ENCODE data around the gene FARS2.
"Not testable (repeated sequence)": the region's sequence is repeated elsewhere in the genome, so short reads cannot be mapped to it uniquely, and the experiment has no call there.

FARS2 gene

DNA sequence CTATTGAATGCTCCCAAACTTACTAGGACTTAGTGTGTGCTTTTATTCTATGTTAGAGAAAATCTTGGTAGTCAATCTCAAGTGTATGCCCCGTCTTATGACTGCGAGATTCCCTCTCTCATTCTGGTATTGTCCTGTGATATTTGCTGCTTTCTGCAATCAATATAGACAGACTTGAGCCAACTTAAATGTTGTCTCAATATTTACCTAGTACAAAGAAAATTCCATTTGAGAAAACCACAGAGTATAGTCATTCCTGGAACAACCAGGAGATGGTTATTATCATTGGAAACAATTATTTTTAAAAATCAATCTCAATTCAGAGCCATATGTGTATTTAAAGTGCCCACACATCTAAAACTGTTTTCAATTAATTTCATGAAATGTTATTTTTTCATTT is 415.4 kb downstream of the FARS2 start:
- DNase-seq = no peak

DNA sequence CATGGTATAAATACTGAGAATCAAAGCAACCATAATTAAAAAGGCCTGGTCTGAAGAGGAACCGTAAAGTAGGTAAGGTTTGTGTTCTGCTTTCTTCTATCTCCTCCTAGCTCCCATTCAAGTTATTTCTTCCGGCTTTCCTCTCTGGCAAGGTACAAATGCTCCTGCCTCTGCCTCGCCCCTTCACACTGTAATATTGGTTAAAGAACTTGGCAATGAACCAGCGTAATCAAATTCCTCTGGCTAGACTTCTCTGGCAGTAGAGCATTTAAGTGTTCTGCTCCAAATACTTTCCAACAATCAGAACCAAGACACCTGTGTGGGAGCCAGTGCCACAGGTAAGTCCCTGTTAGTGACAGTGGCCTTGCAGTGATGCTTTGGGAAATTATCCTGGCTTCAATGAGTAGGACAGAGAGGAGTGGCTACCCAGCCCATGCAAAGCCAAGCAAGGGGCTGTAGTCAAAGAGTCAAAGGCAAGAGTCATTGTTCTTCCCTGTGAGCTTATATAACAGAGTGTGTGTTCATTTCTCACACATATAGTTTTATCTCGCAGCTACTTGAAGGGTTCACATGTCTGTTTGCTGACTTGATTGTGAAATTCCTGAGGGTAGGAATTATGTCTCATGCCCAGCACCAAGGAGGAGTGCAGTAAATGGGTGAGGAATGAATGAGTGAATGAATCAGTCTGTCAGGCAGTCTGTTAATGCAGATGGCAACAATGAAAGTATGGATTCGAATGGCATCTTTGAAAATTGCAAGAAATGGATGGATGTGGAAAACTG is 416.1 kb downstream of the FARS2 start:
- no peak for DNase-seq

DNA sequence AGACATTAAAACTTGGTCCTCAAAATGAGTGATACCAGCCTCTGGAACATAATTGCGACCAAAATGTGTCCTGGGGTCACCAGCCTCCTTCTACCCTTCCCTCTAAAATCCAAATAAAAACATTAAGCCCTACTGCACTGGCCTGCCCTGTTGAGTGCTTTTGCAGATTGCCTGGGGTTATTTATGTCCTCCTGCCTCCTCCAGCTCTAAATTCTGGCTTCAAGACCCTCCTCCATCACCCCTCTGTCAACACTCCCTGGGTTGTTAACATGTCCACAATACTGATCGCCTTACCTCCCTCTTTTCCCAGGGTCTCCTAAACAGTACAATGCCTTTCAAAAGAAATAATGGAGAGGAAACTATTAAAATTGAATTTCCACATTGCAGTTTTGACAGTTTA is 418.0 kb downstream of the FARS2 start:
- no peak for DNase-seq

DNA sequence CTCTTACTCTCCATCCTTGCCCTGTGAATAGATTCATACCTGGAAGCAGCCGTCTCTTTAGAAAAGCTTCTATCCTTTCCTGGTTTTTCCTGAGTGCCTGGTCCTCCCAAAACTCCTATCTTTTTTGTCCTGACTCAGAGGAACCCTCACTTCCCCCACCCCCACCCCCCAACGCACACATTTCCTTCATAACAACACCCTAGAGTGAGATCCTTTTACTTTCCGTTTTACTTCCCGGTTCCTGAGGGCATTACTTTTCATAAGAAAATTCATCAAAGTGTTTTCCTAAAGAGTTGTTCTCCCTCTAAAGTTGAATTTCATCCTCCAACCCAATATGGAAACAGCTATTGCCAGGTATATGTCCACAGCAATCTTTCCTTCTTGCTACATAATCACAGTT is 418.4 kb downstream of the FARS2 start:
- DNase-seq = no peak

DNA sequence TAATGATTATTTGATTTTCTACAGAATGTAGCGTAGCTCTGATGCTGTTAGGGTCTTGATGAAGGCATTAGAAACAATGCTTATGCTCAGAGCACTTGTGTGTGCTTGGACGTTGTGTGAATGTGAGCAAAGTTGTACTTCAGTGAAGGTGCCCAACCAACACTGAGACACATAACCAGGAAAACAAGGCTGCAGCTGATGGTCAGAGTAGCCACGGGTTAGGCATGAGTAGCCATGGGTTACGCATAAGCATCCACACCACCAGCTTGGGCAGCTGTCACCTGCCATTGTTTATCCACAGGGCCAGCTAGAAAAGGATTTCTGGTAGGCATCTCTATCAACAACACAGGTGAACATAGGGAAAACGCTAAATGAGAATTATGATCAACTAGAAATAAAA is 418.8 kb downstream of the FARS2 start:
- DNase-seq = no peak

DNA sequence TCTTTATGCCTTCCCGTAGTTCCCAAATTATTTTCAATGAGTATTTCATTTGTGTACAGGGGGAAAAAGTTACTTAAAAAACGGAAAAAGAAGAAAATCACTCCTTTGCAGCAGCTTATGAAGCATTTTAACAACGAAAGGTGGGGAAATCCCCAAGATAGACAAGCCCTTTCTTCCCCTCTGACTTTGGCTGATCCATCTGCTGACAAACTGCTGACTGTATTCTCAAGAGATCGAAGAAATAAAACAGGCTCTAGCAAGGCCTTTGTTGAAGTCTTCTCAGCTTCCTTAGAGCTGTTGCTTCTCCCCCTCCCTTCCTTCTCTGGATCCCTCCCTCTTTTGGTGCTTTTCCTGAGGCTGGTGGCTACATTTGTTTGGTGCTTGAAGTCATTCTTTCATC is 420.2 kb downstream of the FARS2 start:
- DNase-seq = no peak

DNA sequence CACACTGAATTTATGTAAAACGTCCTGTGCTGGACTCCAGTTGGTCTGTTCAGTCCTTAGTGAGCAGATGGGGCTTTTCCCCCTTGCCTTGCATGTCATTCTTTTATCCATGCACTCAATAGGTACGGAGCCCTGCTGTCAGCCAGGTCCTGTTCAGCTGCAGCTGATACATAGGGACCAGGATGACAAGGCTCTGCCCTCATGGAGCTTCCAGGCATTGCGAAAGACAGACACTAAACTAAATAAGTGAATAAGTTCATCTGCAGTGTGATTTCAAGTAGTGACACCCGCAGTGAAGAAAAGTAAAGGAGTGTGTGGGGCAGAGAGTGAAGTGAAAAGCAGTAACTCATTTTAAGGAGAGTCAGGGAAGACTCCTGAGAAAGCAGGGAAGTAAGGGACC is 421.2 kb downstream of the FARS2 start:
- no peak for DNase-seq

DNA sequence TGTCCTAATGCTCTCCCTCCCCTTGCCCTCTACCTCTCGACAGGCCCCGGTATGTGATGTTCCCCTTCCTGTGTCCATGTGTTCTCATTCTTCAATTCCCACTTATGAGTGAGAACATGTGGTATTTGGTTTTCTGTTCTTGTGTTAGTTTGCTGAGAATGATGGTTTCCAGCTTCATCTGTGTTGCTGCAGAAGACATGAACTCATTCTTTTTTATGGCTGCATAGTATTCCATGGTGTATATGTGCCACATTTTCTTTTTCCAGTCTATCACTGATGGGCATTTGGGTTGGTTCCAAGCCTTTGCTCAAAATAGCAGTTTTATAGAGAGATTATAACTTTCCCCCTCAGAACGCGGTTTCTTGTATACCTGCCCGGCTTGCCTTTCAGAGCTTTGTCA is 422.4 kb downstream of the FARS2 start:
- not testable (repeated sequence) for DNase-seq

DNA sequence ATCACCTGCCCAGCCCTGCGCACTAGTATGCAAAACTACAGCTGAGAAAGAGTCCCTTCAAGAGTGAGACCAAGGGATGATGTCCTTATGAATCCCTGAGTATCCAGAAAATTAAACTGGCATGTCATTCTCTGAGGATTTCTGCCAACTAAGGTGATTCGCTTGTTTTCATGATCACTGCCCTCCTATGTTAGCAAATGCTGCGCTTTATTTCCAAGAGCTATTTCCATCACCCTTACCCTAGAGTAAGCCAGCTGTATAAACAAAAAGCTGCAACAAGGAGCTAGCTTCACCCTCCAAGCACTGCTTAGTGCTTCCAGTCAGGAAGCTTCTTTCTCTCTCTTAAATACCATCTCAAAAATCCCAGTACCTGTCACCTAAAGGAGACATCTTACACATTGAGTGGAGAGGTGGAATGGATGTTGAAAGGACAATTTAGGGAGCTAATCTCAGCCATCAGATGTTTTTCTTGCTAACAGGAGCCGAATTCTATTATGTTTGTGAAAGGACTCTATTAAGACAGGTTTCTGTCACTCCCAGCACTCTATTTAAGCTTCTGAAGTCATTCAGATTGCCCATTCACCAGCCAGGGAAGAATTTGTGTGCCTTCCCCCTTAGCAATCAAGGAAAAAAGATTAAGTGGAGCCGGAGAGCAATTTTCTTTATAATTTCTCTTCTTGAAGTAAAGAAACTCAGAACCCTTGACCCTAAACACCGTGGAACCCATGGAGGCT is 423.2 kb downstream of the FARS2 start:
- DNase-seq = no peak

DNA sequence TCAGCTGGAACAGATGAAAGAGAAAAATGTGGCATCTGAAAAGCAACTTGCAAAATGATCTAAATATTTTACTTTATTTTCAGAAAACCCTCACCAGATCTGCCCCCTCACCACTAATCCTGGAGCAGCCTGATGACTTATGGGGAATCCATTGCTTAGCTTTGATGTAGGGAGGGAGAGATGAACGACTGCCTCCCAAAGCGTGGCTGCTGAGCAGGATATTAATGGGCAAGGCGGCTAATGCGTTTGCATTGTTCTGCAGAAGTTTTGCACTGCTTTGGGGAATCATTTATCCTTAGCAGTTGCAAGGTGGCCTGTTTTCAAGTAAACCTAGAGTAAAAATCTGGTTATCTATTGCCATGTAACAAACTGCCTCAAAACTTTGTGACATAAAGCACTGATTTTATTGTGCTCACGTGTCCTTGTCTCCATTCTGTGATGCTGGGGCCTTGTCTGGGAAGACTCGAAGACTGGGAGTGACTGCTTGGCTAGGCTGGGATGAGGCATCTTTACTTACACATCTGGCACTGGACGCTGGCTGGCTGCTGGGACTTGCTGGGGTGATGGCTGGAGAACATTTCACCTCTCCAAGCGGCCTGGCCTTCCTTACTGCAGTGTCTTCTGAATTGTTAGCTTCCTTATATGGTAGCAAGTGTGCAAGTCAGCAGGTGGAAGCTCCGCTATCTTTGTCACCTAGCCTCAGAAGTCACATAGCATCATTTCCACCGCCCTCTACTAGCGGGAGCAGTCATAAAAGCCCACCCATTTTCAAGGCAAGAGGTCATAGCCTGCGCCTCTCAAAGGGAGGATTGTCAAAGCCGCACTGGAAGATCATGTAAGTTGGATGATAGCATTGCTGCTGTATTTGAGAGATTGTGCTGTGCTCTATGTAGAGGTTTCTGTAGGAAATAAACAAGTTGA is 432.2 kb downstream of the FARS2 start:
- no peak for DNase-seq

DNA sequence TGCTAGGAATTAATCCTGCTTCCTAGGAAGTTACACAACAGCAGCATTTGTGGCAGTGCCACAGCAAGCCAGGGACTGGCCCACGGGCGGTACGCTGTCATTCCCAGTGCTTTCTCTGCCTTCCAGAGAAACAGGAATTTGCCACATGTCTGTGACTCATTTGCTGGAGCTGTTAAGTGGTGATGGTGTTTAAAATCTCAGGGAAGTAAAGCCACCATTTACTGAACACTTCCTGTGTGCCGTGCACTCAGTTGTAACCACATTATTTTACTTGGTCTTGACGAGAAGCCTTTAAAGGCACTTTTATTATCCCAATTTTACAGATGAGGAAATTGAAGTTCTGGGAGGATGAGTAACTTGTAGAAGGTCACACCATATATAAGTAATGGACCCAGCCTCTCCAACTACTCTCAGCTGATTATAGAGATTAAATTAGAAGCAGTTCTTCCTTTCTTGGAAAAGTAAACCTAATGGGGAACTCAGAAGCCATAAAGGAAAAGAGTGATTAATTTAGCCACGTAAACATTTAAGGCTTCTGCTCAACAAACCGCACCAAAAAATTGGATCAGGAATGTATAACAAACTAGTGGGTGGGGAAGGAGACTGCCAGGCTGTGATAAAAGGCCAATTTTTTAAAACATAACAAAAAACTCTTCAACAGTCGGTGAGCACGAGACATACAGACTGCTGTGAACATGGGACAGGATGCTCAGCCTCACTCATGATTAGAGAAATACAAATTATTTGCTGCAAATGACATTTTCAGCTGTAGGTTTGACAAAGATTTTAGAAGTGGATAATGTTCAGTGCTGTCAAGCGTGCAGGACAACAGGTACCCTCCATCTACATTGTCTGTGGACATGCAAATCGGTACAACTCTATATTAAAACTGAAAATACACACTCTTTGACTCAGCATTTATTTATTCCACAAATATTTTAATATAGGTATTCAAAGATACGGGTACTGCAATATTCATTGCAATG is 434.2 kb downstream of the FARS2 start:
- DNase-seq = peak; percentile 87

DNA sequence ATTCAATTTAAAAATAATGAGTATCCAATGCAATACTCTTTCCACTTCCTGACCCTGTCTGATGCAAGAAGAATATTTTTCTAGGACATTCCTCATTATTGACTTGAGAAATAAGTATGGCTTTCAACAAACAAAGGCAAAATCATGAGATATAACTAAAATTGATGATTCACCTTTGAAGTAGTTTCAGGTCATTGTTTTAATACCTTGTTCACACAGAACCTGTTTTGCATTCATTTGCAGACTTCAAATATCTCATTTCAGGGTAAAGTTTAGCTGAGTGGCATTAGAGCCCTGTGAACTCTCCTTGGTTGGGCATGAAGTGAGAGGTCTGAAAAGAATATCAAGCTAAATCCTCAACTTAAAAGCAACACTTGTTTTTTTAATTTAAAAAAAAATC is 436.2 kb downstream of the FARS2 start:
- no peak for DNase-seq

DNA sequence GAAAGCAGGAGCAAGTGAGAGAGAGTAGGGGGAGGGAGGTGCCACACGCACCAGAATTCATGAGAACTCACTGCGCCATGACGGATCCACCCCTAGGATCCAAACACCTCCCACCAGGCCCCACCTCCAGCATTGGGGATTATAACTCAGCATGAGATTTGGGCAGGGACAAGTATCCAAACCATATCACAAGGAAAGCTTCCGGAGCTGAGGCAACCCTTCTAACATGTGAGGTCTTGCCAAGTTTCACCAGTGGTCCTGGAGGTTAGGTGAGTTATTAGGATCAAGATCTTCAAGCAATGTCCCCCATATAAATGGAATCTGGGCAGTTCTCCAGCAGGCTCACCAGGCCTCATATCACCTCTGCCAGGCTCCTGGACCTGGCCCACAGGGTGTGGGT is 437.0 kb downstream of the FARS2 start:
- DNase-seq = no peak

DNA sequence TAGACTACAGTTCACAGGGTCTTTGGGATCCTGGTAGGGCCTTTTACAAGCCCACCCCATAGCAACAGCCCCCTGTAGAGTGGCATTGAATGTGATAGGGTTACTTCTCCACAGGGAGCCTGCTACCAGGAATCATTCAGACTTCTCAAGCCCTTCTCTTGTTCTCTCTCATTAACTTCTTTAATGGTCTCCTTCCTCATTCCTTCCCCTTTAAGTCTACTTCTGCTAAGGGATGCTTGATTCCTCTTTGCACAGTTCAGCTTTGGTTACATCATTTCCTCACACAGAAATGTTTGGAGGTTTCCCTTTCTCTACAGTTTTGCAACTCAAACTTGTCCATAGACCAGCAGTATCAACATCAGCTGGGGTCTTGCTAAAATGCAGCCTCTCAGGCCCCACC is 437.8 kb downstream of the FARS2 start:
- DNase-seq = peak; percentile 34

DNA sequence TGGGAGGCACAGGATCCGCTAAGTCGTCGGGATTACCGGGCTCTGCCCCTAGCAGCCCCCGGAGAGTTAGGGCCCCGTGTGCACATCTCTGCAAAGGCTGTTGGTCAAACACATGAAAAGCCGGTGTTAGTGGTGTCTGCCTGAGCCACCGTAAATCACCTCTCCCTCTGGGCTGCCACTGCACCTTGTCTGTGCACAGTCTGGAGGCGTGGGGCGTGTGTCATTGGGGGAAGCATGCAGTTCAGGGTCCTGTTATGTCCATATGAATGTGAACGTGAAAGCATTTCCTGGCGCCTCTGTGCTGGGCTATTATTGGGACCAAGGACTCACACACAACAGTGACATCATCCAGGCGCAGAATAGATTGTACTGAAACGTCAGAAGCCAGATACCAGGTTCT is 439.9 kb downstream of the FARS2 start:
- DNase-seq = peak; percentile 14

DNA sequence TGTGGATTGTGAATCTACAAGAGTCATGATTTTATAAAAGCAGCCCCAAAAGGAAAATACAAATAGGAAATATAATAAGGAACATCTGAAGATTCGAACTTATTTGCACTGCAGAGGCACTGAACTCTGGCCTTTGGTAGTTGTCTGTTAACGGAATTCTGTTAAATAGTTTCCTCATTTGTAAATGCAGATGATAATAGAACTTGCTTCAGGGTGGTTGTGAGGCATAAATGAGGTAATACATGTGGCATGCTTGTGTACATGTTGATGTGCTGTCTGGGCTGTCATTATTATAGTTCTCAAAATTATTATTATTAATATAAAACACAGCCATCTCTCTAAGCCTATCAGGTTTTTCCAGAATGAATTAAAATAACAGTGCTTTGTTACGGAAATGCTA is 443.4 kb downstream of the FARS2 start:
- DNase-seq = no peak

DNA sequence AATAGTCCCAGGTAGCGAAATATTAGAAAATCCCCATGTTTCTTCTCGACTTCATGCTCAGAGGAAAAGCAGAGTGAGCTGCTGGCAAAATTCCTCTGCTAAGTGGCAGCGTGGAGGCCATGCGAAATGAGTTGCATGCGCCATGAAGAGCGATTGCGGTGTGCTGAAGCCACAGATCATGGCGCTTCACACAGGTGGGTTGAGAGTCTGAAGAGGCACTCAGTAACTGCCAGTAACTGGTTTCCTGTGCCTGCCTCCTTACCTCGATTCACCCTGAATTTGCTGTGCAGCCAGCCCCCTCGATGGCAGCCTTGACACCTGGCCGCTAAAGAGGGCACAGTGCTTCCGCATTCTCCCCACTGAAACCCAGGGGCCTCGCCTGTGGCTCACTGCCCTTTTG is 443.9 kb downstream of the FARS2 start:
- DNase-seq = no peak

DNA sequence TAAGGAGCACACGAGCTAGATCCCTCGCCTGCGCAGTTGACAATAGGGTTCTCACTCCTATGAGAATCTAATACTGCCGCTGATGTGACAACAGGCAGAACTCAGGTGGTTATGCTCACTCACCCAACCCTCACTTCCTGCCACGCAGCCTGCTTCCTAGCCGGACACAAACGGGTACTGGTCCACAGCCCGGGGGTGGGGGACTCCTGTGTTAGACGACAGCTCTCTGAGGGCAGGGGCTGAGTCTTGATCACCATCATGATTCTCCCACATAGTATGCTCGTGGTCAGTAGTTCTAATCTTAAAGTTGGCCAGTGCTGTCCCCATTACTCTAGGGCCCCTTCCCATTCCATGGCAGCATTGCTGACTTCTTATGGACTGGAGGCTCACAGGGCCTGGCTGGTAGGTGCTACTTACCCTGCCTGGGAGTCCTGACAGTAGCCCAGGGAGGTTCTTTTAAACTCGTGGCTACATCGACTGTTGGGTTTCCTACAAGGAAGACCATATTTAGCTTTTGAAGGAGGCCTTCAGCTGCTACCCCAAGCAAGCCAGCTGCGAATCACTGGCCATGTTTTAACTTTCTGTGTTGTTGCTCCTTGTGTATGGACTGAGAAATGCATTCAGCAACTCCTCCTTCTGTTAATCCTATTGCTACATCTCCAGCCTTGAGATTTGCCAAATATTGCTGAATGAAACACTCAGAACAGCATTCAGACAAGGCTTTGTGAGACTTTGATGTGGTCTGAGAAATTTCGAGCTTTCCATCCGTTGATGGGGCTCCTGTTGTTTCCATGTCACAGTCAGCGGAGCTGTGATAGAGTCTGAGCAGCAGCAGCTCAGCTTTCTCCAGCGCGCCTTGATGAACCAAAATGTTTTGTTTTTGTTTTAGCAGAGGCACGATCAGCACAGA is 445.1 kb downstream of the FARS2 start:
- peak; percentile 50 for DNase-seq

DNA sequence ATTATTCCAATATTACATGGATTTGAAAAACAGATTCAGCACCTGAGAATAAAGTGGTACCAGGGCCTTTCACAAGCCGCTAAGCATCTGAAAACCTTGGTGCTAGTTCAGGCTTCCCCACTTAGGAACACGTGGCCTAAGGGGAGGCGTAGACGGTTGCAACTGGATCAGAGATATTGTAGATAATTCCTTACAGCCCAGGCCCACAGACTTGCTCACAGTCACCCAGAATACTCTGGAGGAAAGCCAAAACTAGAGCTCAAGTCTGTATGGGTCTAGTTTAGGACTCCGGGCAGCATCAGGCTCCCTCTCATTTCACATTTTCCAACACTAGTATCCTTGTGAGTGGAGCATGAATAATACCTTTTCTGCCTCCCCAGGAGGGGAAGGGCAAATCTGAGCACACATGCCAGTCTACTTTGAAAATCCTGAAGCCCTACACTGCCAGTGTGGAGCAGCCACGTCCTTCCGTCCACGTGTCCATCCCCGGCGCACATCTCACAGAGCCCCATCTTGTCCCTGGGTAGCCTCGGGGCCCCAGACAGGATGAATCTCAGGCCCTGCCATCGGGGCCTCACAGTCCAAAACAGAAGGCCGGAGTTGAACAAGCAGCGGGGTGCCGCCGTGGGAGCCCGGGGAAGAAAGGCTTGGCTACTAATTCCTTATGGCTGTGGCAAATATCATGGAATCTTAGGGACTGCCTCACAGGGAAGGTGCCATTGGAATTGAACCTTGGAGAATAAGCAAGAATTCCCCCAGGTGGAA is 446.1 kb downstream of the FARS2 start:
- peak; percentile 47 for DNase-seq

DNA sequence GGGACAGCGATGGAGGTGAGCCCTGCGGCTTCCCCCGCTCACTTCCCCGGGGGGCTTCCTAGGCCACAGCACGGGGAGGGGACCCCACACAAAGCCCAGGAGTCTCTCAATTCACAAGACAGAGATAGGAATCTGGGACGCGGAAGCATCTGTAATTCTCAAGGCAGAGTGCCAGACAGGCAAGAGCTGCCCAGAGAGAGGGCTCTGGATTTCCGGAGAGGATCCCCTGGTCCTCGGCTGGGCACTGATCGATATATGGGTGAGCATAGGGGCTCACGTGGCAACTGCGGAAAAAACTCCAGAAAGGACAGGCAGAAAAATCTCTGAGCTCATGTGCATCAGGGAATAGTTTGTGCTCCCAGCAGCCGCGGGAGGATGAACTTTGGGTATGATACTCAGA is 449.2 kb downstream of the FARS2 start:
- DNase-seq = no peak

Data from fibroblast of upper back skin (primary cell).